HG03565 (cell line): Measurements from ENCODE around the gene LDAH.

Source experiments
- ATAC-seq: cut with Tn5 transposase; IDR thresholded peaks from one replicate; pipeline ENCODE4 v1.9.1; 2021; ENCODE audit warnings: mild to moderate bottlenecking, moderate library complexity; ENCODE audit not compliant: unreplicated experiment

The LDAH gene

GRCh38 chr2:20687260-20687832, 135.6 kb downstream of the LDAH start:
- no peak for ATAC-seq

- ATAC-seq: no peak
Measured at GRCh38 chr2:20684581-20685063, 138.3 kb downstream of the LDAH start.

- ATAC-seq: no peak
Measured at GRCh38 chr2:20682167-20682920, 140.6 kb downstream of the LDAH start.

GRCh38 chr2:20680744-20681375, 142.0 kb downstream of the LDAH start:
- ATAC-seq: no peak

- no peak for ATAC-seq
Measured at GRCh38 chr2:20678780-20679179, 144.1 kb downstream of the LDAH start.

GRCh38 chr2:20678086-20678395, 144.9 kb downstream of the LDAH start:
- ATAC-seq: no peak

- peak; percentile 32 for ATAC-seq
Measured at GRCh38 chr2:20677301-20678085, 145.4 kb downstream of the LDAH start.

- peak; percentile 46 for ATAC-seq
Measured at GRCh38 chr2:20676353-20677215, 146.3 kb downstream of the LDAH start.

- peak; percentile 60 for ATAC-seq
Measured at GRCh38 chr2:20675701-20676352, 147.1 kb downstream of the LDAH start.

- no peak for ATAC-seq
Measured at GRCh38 chr2:20674974-20675679, 147.8 kb downstream of the LDAH start.

- ATAC-seq: no peak
Measured at GRCh38 chr2:20674309-20674965, 148.5 kb downstream of the LDAH start.

- no peak for ATAC-seq
Measured at GRCh38 chr2:20673686-20674308, 149.1 kb downstream of the LDAH start.

- ATAC-seq: no peak
Measured at GRCh38 chr2:20672201-20672951, 150.5 kb downstream of the LDAH start.

GRCh38 chr2:20671736-20672080, 151.2 kb downstream of the LDAH start:
- no peak for ATAC-seq

GRCh38 chr2:20671036-20671735, 151.7 kb downstream of the LDAH start:
- no peak for ATAC-seq

- ATAC-seq: no peak
Measured at GRCh38 chr2:20670315-20671035, 152.4 kb downstream of the LDAH start.
